ENCODE results near the gene SF3A2.
A peak's percentile ranks its signal among the peaks of the same experiment; 100 is the strongest.

The SF3A2 gene

GRCh38 chr19:2226051-2226839 lies 10.4 kb upstream of the SF3A2 start:
- DNase-seq = no peak

GRCh38 chr19:2226840-2227360 lies 9.7 kb upstream of the SF3A2 start:
- no peak for DNase-seq

- DNase-seq = peak in 6 of 56 donors; percentile 7 to 32 (median 20)
Observed at GRCh38 chr19:2227415-2228156, 9.0 kb upstream of the SF3A2 start.

- peak in 1 of 56 donors; percentile 32 for DNase-seq
Observed at GRCh38 chr19:2228157-2229030, 8.2 kb upstream of the SF3A2 start.

- DNase-seq = no peak
Observed at GRCh38 chr19:2229103-2230032, 7.3 kb upstream of the SF3A2 start.

GRCh38 chr19:2230033-2230531 lies 6.5 kb upstream of the SF3A2 start:
- no peak for DNase-seq

GRCh38 chr19:2230807-2231533 lies 5.7 kb upstream of the SF3A2 start:
- DNase-seq = no peak

- DNase-seq = peak in 1 of 56 donors; percentile 6
Observed at GRCh38 chr19:2231621-2232221, 4.9 kb upstream of the SF3A2 start.

- no peak for DNase-seq
Observed at GRCh38 chr19:2232286-2233151, 4.1 kb upstream of the SF3A2 start.

GRCh38 chr19:2233601-2234280 lies 2.9 kb upstream of the SF3A2 start:
- no peak for DNase-seq

GRCh38 chr19:2234996-2235380 lies 1.6 kb upstream of the SF3A2 start:
- DNase-seq = no peak

GRCh38 chr19:2235381-2236063 lies 1.1 kb upstream of the SF3A2 start:
- peak in 1 of 56 donors; percentile 39 for DNase-seq

GRCh38 chr19:2236064-2236313 lies 635 bp upstream of the SF3A2 start:
- DNase-seq = no peak

GRCh38 chr19:2237051-2237868 lies 636 bp downstream of the SF3A2 start:
- peak in 1 of 56 donors; percentile 57 for DNase-seq

- no peak for DNase-seq
Observed at GRCh38 chr19:2237869-2238153, 1.2 kb downstream of the SF3A2 start.

GRCh38 chr19:2239173-2239572 lies 2.5 kb downstream of the SF3A2 start:
- no peak for DNase-seq

All from nucleus accumbens (tissue), 56 donors.